ENCODE measurements around the gene RRP7A. TPM values are rescaled to one million over a fixed set of nuclear protein-coding genes. Genes with fewer than 3 reads are reported as not detected.
"Not testable (repeated sequence)": the region's sequence is repeated elsewhere in the genome, so short reads cannot be mapped to it uniquely, and the experiment has no call there.

Gene RRP7A
- total and polyA plus RNA-seq, 10 of the 15 experiments (the other 5 are each of a cell fraction or from before 2014, with no cell fraction given): 2.9 to 114 (median 43.8) TPM

- ChIA-PET SMC1A (ENCODE audit: uncharacterized antibody, unreplicated experiment) (interaction anchor here (1.1 kb wide), 1 partner anchor 63 kb away, joined by 3 read pairs; no protein-coding TSS in a partner anchor), CTCF (interaction anchor here (1.0 kb wide), 1 partner anchor 154 kb away, joined by 3 read pairs; no protein-coding TSS in a partner anchor)
- H3K4me1 ChIP-seq (ENCODE audit: control insufficient read depth, insufficient read depth, low read length); intact Hi-C loops (cut with micrococcal nuclease; ENCODE audit: unreplicated experiment); H3K27me3 ChIP-seq (replicated peaks in 1 of 2; ENCODE audit: control insufficient read depth in 2 of 2, insufficient read depth in 2 of 2, low read length in 1 of 2); DNase-seq (ENCODE audit: low read depth, low spot score); in situ Hi-C loops (cut with MboI); BruUV-seq (replicated peaks); H4K20me1 ChIP-seq (ENCODE audit: control insufficient read depth, insufficient read depth); RAD21 ChIA-PET (ENCODE audit: unreplicated experiment); POLR2A ChIA-PET; H2AFZ ChIP-seq (ENCODE audit: control insufficient read depth, low read depth, low read length); H3K36me3 ChIP-seq (ENCODE audit: control insufficient read depth in 2 of 2, insufficient read depth in 2 of 2, low read length in 1 of 2); H3K9me3 ChIP-seq (replicated peaks; ENCODE audit: control insufficient read depth, insufficient read depth, low read length): not testable (repeated sequence)
- Histone ChIP-seq H3K79me2 (ENCODE audit: control insufficient read depth, insufficient read depth, low read length) (peaks cover 21% of the 10 kb centered on the region), H3K4me2 (ENCODE audit: control insufficient read depth, insufficient read depth) (peak overlapping the region; percentile 13; the same call in 1 of the 2 replicates), H3K27ac (ENCODE audit: control insufficient read depth, insufficient read depth) (peak overlapping the region; percentile 74; the same call in 1 of the 2 replicates), H3K9ac (ENCODE audit: control insufficient read depth, insufficient read depth, low read length) (peak overlapping the region; percentile 78), H3K4me3 (peak overlapping the region; percentile 82)
- WGBS (ENCODE audit: insufficient coverage, insufficient replicate concordance, low lambda C conversion rate, missing lambda C conversion rate): 7% methylated on average over 14 of the region's 28 CpGs
- peak; percentile 56 for ATAC-seq
- FAIRE-seq: peak; percentile 75
These were observed 715 bp downstream of the RRP7A start for GRCh38 chr22:42518638-42519524.

GRCh38 chr22:42517103-42517502 is 2.5 kb downstream of the RRP7A start:
- peaks cover 21% of the 10 kb centered on the region for H3K79me2 ChIP-seq (ENCODE audit: control insufficient read depth, insufficient read depth, low read length)
- DNase-seq (ENCODE audit: low read depth, low spot score); H3K4me2 ChIP-seq (ENCODE audit: control insufficient read depth, insufficient read depth); H3K9me3 ChIP-seq (replicated peaks; ENCODE audit: control insufficient read depth, insufficient read depth, low read length); intact Hi-C loops (cut with micrococcal nuclease; ENCODE audit: unreplicated experiment); H2AFZ ChIP-seq (ENCODE audit: control insufficient read depth, low read depth, low read length); ATAC-seq; CTCF ChIA-PET; H4K20me1 ChIP-seq (ENCODE audit: control insufficient read depth, insufficient read depth); SMC1A ChIA-PET (ENCODE audit: uncharacterized antibody, unreplicated experiment); H3K36me3 ChIP-seq (ENCODE audit: control insufficient read depth in 2 of 2, insufficient read depth in 2 of 2, low read length in 1 of 2); H3K9ac ChIP-seq (ENCODE audit: control insufficient read depth, insufficient read depth, low read length); H3K4me1 ChIP-seq (ENCODE audit: control insufficient read depth, insufficient read depth, low read length); H3K27me3 ChIP-seq (replicated peaks in 1 of 2; ENCODE audit: control insufficient read depth in 2 of 2, insufficient read depth in 2 of 2, low read length in 1 of 2); FAIRE-seq; BruUV-seq (replicated peaks); in situ Hi-C loops (cut with MboI); H3K4me3 ChIP-seq; H3K27ac ChIP-seq (ENCODE audit: control insufficient read depth, insufficient read depth): not testable (repeated sequence)
- WGBS (ENCODE audit: insufficient coverage, insufficient replicate concordance, low lambda C conversion rate, missing lambda C conversion rate): 100% methylated on average over 7 of the region's 7 CpGs
- RAD21 ChIA-PET (ENCODE audit: unreplicated experiment): interaction anchor here (0.6 to 0.7 kb wide), 2 partner anchors 18 to 343 kb away, joined by 3 to 6 read pairs; no protein-coding TSS in a partner anchor
- POLR2A ChIA-PET: interaction anchor here (0.6 kb wide), 7 partner anchors 16 to 1038 kb away, joined by 3 to 7 read pairs (median 4); no protein-coding TSS in a partner anchor
